GM10248 (cell line): Measurements from ENCODE around the gene ERFL.

Experiments
- CTCF ChIA-PET: fragments of 300-600 bp; sonication (Branson Sonifier 250); formaldehyde crosslinking; extraction: SDS; loops from one replicate; lab custom pipeline; 2021; ENCODE audit warnings: antibody characterized with exemption; lab: Yijun Ruan, JAX
- POLR2A ChIA-PET: fragments of 350-650 bp; sonication (Branson Sonifier 250); formaldehyde crosslinking; extraction: SDS; loops from one replicate; lab custom pipeline; 2020; ENCODE audit warnings: antibody characterized with exemption; lab: Yijun Ruan, JAX
- DNase-seq: peaks from one replicate; pipeline ENCODE4 v3.0.0; 2012; ENCODE audit errors: extremely low spot score
- CTCF ChIP-seq: IDR thresholded peaks from 2 replicates; pipeline ENCODE4 v1.5.1; 2012; ENCODE audit warnings: mild to moderate bottlenecking, low read depth; ENCODE audit errors: extremely low read depth, missing control alignments, control extremely low read depth

ERFL gene

GRCh38 chr19:41902594-41902993 is 25.7 kb downstream of the ERFL start:
- POLR2A ChIA-PET, result interaction anchor here (1.7 kb wide), 1 partner anchor 18 kb away, joined by 4 read pairs; no protein-coding TSS in a partner anchor
- no peak for TF ChIP-seq CTCF
- no peak for DNase-seq
- CTCF ChIA-PET, result interaction anchor here (1.2 to 2.1 kb wide), 2 partner anchors 14 to 16 kb away, joined by 3 to 7 read pairs; no protein-coding TSS in a partner anchor

- no peak for DNase-seq
- POLR2A ChIA-PET, result interaction anchor here (0.6 to 1.7 kb wide), 2 partner anchors 18 to 26 kb away, joined by 4 to 5 read pairs; no protein-coding TSS in a partner anchor
- TF ChIP-seq CTCF, result no peak
- CTCF ChIA-PET, result interaction anchor here (1.2 to 2.1 kb wide), 4 partner anchors 14 to 29 kb away, joined by 3 to 8 read pairs (median 6); no protein-coding TSS in a partner anchor
These were observed 26.4 kb downstream of the ERFL start for GRCh38 chr19:41901707-41902360.

- ChIA-PET CTCF (interaction anchor here (2.0 kb wide), 1 partner anchor 31 kb away, joined by 5 read pairs; no protein-coding TSS in a partner anchor), POLR2A (no interaction called here)
- no peak for TF ChIP-seq CTCF
- DNase-seq, result no peak
These were observed 30.0 kb downstream of the ERFL start for GRCh38 chr19:41898235-41898634.

- ChIA-PET CTCF (no interaction called here), POLR2A (no interaction called here)
- no peak for DNase-seq
- TF ChIP-seq CTCF, result no peak
These were observed 30.4 kb downstream of the ERFL start for GRCh38 chr19:41897820-41898219.

- ChIA-PET POLR2A (no interaction called here), CTCF (no interaction called here)
- TF ChIP-seq CTCF, result no peak
- no peak for DNase-seq
These were observed 31.1 kb downstream of the ERFL start for GRCh38 chr19:41897181-41897580.

GRCh38 chr19:41896581-41896942 is 31.7 kb downstream of the ERFL start:
- CTCF ChIA-PET, result no interaction called here
- POLR2A ChIA-PET, result no interaction called here
- DNase-seq, result no peak
- TF ChIP-seq CTCF, result no peak
